SU-DHL-6 (cell line): Measurements from ENCODE around the gene RPP14.
A peak's percentile ranks its signal among the peaks of the same experiment; 100 is the strongest.

Experiments
- H2AFZ ChIP-seq: fragments of 200-600 bp; sonication (generic); 2 replicates; pipeline ENCODE4 v1.6.1; 2014; ENCODE audit warnings: low read depth, mild to moderate bottlenecking, moderate library complexity, mixed read lengths, antibody characterized with exemption, low read length; ENCODE audit not compliant: severe bottlenecking
- H3F3A ChIP-seq: fragments of 200-600 bp; shearing (Covaris generic); 2 replicates; pipeline ENCODE4 v1.6.0; 2016; ENCODE audit warnings: antibody characterized with exemption, mild to moderate bottlenecking; ENCODE audit not compliant: insufficient read depth
- H3K27ac ChIP-seq: fragments of 200-600 bp; sonication (generic); 2 replicates; pipeline ENCODE4 v1.5.1; 2016; ENCODE audit warnings: low read depth, mild to moderate bottlenecking, low read length, moderate library complexity, mixed read lengths
- H3K27me3 ChIP-seq: fragments of 200-600 bp; sonication (generic), shearing (Covaris generic); 2 replicates; pipeline ENCODE4 v1.6.0; 2014; ENCODE audit warnings: mild to moderate bottlenecking, low read length
- H3K36me3 ChIP-seq: fragments of 200-600 bp; sonication (generic); 2 replicates; pipeline ENCODE4 v1.6.1; 2014; ENCODE audit warnings: mild to moderate bottlenecking, low read length, mixed read lengths
- H3K4me2 ChIP-seq: fragments of 300-600, 200-600 bp; shearing (Covaris generic), sonication (generic); 2 replicates; pipeline ENCODE4 v1.6.0; 2014; ENCODE audit warnings: low read length, low read depth, mild to moderate bottlenecking; ENCODE audit not compliant: poor library complexity, severe bottlenecking
- H3K4me3 ChIP-seq: fragments of 200-600 bp; sonication (generic); 2 replicates; pipeline ENCODE4 v1.5.1; 2014; ENCODE audit warnings: antibody characterized with exemption, low read length, mild to moderate bottlenecking, mixed read lengths; ENCODE audit not compliant: insufficient read depth, poor library complexity, severe bottlenecking
- H3K79me2 ChIP-seq: fragments of 200-600 bp; sonication (generic); 2 replicates; pipeline ENCODE4 v1.6.1; 2014; ENCODE audit warnings: mild to moderate bottlenecking, low read length, moderate library complexity; ENCODE audit not compliant: insufficient read depth
- H3K9ac ChIP-seq: fragments of 200-600 bp; sonication (generic); 2 replicates; pipeline ENCODE4 v1.7.0; 2014; ENCODE audit warnings: mild to moderate bottlenecking, low read length
- H3K9me2 ChIP-seq: fragments of 200-600 bp; sonication (generic); replicated peaks from 2 replicates; pipeline ENCODE4 v1.6.1; 2014; ENCODE audit warnings: low read length; ENCODE audit not compliant: insufficient read depth
- H3K9me3 ChIP-seq: fragments of 200-600 bp; sonication (generic); 2 replicates; pipeline ENCODE4 v1.6.1; 2014; ENCODE audit warnings: low read length, mixed read lengths; ENCODE audit not compliant: insufficient read depth
- H4K20me1 ChIP-seq: fragments of 200-600 bp; sonication (generic); 2 replicates; pipeline ENCODE4 v1.6.1; 2014; ENCODE audit warnings: low read depth, mild to moderate bottlenecking, antibody characterized with exemption, low read length, moderate library complexity, mixed read lengths
- EZH2phosphoT487 ChIP-seq: fragments of 200-600 bp; sonication (generic), shearing (Covaris generic); conservative IDR thresholded peaks from 2 replicates; pipeline ENCODE4 v1.6.1; 2018; ENCODE audit warnings: mild to moderate bottlenecking, antibody characterized with exemption, low read length, moderate library complexity, mixed read lengths
- TF ChIP-seq, protein P1 (sequence below): fragments of 200-600 bp; sonication (generic); IDR thresholded peaks from one replicate; pipeline ENCODE4 v1.5.1; 2017; ENCODE audit warnings: antibody characterized with exemption, mild to moderate bottlenecking, low read length, moderate library complexity; ENCODE audit not compliant: insufficient read depth, poor library complexity, severe bottlenecking

The RPP14 gene

DNA sequence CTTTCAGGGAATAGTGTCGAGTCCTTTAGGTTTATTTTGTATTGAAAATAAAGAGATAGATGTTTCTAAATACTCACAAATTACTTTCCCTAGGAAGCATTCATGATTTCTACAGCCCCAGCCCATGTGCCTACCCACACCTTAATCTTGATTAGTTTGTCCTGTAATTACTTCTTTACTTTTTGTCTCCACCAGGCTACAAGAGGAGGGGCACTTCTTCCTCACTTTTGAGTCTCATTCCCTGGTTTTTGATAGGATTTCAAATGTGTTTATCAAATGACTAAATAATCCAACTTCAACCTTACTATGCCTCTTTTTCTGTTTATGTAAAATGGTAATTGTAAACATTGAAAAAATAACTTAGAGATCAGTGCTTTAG, 28.4 kb downstream of the RPP14 start:
- TF ChIP-seq EZH2phosphoT487, result no peak
- TF ChIP-seq, protein P1, sequence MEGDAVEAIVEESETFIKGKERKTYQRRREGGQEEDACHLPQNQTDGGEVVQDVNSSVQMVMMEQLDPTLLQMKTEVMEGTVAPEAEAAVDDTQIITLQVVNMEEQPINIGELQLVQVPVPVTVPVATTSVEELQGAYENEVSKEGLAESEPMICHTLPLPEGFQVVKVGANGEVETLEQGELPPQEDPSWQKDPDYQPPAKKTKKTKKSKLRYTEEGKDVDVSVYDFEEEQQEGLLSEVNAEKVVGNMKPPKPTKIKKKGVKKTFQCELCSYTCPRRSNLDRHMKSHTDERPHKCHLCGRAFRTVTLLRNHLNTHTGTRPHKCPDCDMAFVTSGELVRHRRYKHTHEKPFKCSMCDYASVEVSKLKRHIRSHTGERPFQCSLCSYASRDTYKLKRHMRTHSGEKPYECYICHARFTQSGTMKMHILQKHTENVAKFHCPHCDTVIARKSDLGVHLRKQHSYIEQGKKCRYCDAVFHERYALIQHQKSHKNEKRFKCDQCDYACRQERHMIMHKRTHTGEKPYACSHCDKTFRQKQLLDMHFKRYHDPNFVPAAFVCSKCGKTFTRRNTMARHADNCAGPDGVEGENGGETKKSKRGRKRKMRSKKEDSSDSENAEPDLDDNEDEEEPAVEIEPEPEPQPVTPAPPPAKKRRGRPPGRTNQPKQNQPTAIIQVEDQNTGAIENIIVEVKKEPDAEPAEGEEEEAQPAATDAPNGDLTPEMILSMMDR, result no peak
- Histone ChIP-seq H3K9me3 (no peaks in the 10 kb centered on the region), H3F3A (peaks cover 53% of the 10 kb centered on the region), H3K27me3 (no peaks in the 10 kb centered on the region), H3K9ac (peak overlapping the region; percentile 81), H3K36me3 (peaks cover 9% of the 10 kb centered on the region; the same call in 1 of the 2 replicates), H2AFZ (no peak overlapping the region), H3K27ac (peak overlapping the region; percentile 98), H4K20me1 (no peaks in the 10 kb centered on the region), H3K4me2 (peak overlapping the region; percentile 100), H3K4me3 (peak overlapping the region; percentile 75), H3K79me2 (peaks cover 57% of the 10 kb centered on the region), H3K9me2 (no peaks in the 10 kb centered on the region)

DNA sequence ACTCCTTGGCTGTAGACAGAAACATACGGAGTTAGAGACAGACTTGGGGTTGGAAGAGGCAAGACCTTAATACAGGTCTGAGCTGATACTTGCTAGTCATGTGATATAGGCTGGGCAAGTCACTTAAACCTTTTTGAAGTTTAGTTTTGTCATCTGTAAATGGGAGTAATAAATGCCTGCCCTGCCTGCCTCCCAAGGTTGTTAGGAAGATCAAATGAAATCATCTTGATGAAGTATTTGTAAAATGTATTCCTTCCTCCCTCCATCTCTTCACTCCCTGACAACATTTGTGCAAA, 29.6 kb downstream of the RPP14 start:
- no peak overlapping the region for H2AFZ ChIP-seq
- peak overlapping the region; percentile 98 for H3K27ac ChIP-seq
- TF ChIP-seq, protein P1, result no peak
- TF ChIP-seq EZH2phosphoT487, result no peak
- H4K20me1 ChIP-seq, result no peaks in the 10 kb centered on the region
- peak overlapping the region; percentile 100 for H3K4me2 ChIP-seq
- no peaks in the 10 kb centered on the region for H3K9me3 ChIP-seq
- peak overlapping the region; percentile 81 for H3K9ac ChIP-seq
- H3K27me3 ChIP-seq, result no peaks in the 10 kb centered on the region
- H3K79me2 ChIP-seq, result peaks cover 60% of the 10 kb centered on the region
- no peaks in the 10 kb centered on the region for H3K9me2 ChIP-seq
- H3K4me3 ChIP-seq, result peak overlapping the region; percentile 75
- peaks cover 63% of the 10 kb centered on the region for H3F3A ChIP-seq
- H3K36me3 ChIP-seq, result peaks cover 9% of the 10 kb centered on the region; the same call in 1 of the 2 replicates

DNA sequence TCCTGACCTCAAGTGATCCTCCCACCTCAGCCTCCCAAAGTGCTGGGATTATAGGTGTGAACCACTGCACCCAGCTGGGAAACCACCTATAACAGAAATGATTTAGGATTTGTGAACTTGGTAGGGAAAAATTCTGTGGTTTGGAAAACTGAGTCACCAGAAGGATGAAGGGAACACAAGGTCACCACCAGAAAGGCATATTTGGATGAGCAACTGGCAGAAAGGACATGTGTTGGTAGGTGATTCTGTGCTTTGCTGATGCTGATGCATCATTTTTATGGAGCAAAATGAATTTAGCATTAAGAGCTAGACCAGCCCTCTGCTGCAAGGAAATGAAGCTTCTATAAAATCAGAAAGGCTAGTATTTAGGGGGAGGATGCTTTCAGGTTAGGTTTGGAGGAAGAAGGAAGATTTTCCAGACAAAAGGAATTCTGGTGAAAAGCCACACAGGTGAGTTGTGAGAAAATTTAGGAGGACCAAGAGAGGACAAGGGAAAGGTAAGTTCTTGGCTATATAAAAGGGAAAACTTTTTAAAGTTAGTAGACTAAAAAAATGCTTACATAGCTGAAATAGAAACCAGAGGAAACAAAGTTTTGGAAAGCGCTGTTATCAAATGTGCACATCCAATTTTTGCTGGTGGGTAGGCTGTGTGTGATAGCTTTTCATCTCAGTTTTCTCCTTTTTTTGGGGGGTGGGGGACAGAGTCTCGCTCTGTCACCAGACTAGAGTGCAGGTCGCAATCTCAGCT, 30.3 kb downstream of the RPP14 start:
- no peak overlapping the region for H2AFZ ChIP-seq
- H3K27ac ChIP-seq, result peak overlapping the region; percentile 98
- peak overlapping the region; percentile 19; the same call in 1 of the 2 replicates for H3K9ac ChIP-seq
- no peak overlapping the region for H3K4me3 ChIP-seq
- H3K9me2 ChIP-seq, result no peaks in the 10 kb centered on the region
- peak overlapping the region; percentile 100 for H3K4me2 ChIP-seq
- peaks cover 9% of the 10 kb centered on the region; the same call in 1 of the 2 replicates for H3K36me3 ChIP-seq
- no peak for TF ChIP-seq EZH2phosphoT487
- TF ChIP-seq, protein P1, result no peak
- peaks cover 70% of the 10 kb centered on the region for H3F3A ChIP-seq
- H3K9me3 ChIP-seq, result no peaks in the 10 kb centered on the region
- no peaks in the 10 kb centered on the region for H4K20me1 ChIP-seq
- H3K27me3 ChIP-seq, result no peaks in the 10 kb centered on the region
- H3K79me2 ChIP-seq, result peaks cover 64% of the 10 kb centered on the region
